HEK293 (cell line): Measurements from ENCODE around the gene PID1.

Source experiments
- CTCF ChIP-seq: fragments of 450-650 bp; formaldehyde crosslinking; IDR thresholded peaks from 2 replicates; pipeline ENCODE4 v1.5.1; 2016; ENCODE audit warnings: missing biosample characterization, missing genetic modification characterization
- KLF7 ChIP-seq: fragments of 450-650 bp; formaldehyde crosslinking; IDR thresholded peaks from 2 replicates; pipeline ENCODE4 v1.5.1; 2016; ENCODE audit warnings: missing biosample characterization, missing genetic modification characterization, borderline replicate concordance
- ZBTB49 ChIP-seq: fragments of 450-650 bp; formaldehyde crosslinking; IDR thresholded peaks from 2 replicates; pipeline ENCODE4 v1.5.1; 2016; ENCODE audit warnings: missing biosample characterization, missing genetic modification characterization, low read depth
- ZNF18 ChIP-seq: fragments of 450-650 bp; formaldehyde crosslinking; IDR thresholded peaks from 2 replicates; pipeline ENCODE4 v1.5.1; 2016; ENCODE audit warnings: missing biosample characterization, missing genetic modification characterization
- ZNF24 ChIP-seq: fragments of 450-650 bp; formaldehyde crosslinking; IDR thresholded peaks from 2 replicates; pipeline ENCODE4 v1.5.1; 2016; ENCODE audit warnings: missing biosample characterization, missing genetic modification characterization

- TF ChIP-seq KLF7 (tag by site-specific recombination) (no peak), CTCF (no peak), ZBTB49 (no peak), ZNF24 (tag by site-specific recombination) (no peak), ZNF18 (tag by site-specific recombination) (no peak)
Observed at GRCh38 chr2:229300371-229300770, 29.3 kb upstream of the PID1 start.
